Measurements from ENCODE around the gene KRT14. TPM values are rescaled to one million over a fixed set of nuclear protein-coding genes. Genes with fewer than 3 reads are reported as not detected.
A peak's percentile ranks its signal among the peaks of the same experiment; 100 is the strongest.

The KRT14 gene
- total and polyA plus RNA-seq, 2 experiments from 2014 or later, result not detected

DNA sequence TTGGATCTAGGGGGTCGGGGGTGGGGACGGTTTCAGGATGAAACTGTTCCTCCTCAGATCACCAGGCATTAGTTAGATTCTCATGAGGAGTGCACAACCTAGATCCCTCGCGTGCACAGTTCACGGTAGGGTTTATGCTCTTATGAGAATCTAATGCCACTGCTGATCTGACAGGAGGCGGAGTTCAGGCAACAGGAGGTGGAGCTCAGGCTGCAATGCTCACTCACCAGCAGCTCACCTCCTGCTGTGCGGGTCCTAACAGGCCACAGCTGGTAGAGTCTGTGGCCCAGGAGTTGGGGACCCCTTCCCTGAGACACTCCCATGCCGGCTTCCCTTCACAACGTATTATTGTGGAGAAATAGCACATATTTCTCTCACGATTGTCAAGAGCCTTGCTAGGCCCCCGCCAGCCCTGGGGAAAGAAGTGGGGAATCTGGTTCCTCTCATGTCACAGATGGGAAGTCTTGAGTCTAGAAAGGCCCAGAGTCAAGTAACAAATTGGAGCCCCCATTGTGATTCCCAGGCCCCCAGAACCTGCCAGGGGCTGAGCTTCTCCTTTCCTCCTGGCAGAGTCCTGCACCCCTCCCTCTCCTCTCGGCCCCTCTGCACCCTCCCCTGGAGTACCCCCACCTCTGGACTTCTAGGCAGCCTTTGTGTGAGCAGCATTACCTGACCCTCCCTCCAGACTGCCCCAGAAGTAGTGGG is 6.1 kb upstream of the KRT14 start (continued):
- TF ChIP-seq, protein P1, sequence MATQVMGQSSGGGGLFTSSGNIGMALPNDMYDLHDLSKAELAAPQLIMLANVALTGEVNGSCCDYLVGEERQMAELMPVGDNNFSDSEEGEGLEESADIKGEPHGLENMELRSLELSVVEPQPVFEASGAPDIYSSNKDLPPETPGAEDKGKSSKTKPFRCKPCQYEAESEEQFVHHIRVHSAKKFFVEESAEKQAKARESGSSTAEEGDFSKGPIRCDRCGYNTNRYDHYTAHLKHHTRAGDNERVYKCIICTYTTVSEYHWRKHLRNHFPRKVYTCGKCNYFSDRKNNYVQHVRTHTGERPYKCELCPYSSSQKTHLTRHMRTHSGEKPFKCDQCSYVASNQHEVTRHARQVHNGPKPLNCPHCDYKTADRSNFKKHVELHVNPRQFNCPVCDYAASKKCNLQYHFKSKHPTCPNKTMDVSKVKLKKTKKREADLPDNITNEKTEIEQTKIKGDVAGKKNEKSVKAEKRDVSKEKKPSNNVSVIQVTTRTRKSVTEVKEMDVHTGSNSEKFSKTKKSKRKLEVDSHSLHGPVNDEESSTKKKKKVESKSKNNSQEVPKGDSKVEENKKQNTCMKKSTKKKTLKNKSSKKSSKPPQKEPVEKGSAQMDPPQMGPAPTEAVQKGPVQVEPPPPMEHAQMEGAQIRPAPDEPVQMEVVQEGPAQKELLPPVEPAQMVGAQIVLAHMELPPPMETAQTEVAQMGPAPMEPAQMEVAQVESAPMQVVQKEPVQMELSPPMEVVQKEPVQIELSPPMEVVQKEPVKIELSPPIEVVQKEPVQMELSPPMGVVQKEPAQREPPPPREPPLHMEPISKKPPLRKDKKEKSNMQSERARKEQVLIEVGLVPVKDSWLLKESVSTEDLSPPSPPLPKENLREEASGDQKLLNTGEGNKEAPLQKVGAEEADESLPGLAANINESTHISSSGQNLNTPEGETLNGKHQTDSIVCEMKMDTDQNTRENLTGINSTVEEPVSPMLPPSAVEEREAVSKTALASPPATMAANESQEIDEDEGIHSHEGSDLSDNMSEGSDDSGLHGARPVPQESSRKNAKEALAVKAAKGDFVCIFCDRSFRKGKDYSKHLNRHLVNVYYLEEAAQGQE (IDR thresholded peaks at IDR 0.05; ENCODE audit: unreplicated experiment), result no peak
- TF ChIP-seq EZH2phosphoT487 (IDR thresholded peaks at IDR 0.05; ENCODE audit: unreplicated experiment), result no peak
- TF ChIP-seq NANOG (IDR thresholded peaks at IDR 0.05; ENCODE audit: borderline replicate concordance), result no peak
- TF ChIP-seq JUNB (IDR thresholded peaks at IDR 0.05; ENCODE audit: unreplicated experiment), result no peak
- TF ChIP-seq EZH2 (IDR thresholded peaks at IDR 0.05; ENCODE audit: low read depth, unreplicated experiment), result no peak
- TF ChIP-seq, protein P2, sequence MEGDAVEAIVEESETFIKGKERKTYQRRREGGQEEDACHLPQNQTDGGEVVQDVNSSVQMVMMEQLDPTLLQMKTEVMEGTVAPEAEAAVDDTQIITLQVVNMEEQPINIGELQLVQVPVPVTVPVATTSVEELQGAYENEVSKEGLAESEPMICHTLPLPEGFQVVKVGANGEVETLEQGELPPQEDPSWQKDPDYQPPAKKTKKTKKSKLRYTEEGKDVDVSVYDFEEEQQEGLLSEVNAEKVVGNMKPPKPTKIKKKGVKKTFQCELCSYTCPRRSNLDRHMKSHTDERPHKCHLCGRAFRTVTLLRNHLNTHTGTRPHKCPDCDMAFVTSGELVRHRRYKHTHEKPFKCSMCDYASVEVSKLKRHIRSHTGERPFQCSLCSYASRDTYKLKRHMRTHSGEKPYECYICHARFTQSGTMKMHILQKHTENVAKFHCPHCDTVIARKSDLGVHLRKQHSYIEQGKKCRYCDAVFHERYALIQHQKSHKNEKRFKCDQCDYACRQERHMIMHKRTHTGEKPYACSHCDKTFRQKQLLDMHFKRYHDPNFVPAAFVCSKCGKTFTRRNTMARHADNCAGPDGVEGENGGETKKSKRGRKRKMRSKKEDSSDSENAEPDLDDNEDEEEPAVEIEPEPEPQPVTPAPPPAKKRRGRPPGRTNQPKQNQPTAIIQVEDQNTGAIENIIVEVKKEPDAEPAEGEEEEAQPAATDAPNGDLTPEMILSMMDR (conservative IDR thresholded peaks at IDR 0.05; ENCODE audit: low read depth in 2 of 2), result no peak
- no peak for TF ChIP-seq ZNF114 (CRISPR knock-in tag; IDR thresholded peaks at IDR 0.05)
- no peak for TF ChIP-seq ZNF331 (CRISPR knock-in tag; IDR thresholded peaks at IDR 0.05; ENCODE audit: low read depth)

DNA sequence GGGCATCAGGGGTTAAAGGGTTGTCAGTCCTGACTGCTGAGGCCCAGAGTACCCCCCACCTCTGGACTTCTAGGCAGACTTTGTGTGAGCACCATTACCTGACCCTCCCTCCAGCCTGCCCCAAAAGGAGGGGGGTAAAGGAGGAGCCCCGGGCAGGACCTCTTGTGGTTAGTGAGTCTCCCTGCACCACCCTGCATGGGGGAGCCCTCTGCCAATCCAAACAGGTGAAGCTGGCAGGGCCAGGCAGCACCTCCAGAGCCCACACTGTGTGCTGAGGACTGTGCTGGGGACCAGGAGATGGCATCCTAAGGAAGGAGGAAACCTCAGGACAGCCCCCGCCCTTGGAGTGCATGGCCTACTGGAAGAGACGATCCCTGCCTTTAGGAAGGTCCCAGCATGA is 2.6 kb upstream of the KRT14 start:
- Histone ChIP-seq H3K27ac (ENCODE audit: low read depth) (no peak overlapping the region), H2AFZ (no peak overlapping the region), H4K20me1 (replicated peaks; ENCODE audit: insufficient read depth) (no peaks in the 10 kb centered on the region), H3K4me2 (no peak overlapping the region), H3K27me3 (ENCODE audit: insufficient read depth) (no peaks in the 10 kb centered on the region), H3K9me2 (ENCODE audit: insufficient read depth) (no peaks in the 10 kb centered on the region), H3K4me3 (no peak overlapping the region), H3F3A (replicated peaks; ENCODE audit: low read depth) (no peaks in the 10 kb centered on the region), H3K36me3 (ENCODE audit: insufficient read depth) (no peaks in the 10 kb centered on the region), H3K4me1 (ENCODE audit: insufficient read depth) (no peaks in the 10 kb centered on the region), H3K79me2 (replicated peaks; ENCODE audit: insufficient read depth) (no peaks in the 10 kb centered on the region)
- H3K27ac Mint-ChIP-seq, result no peak overlapping the region
- peaks cover 3% of the 10 kb centered on the region for H3K27me3 Mint-ChIP-seq (ENCODE audit: insufficient read depth, low read depth, poor library complexity)
- H3K9me3 Mint-ChIP-seq, result no peaks in the 10 kb centered on the region; the same call in 2 of the 3 replicates
- ATAC-seq (peak; percentile 37; the same call in 1 of the 3 replicates), DNase-seq (ENCODE audit: low spot score) (peak; percentile 17)
- H3K4me3 Mint-ChIP-seq, result no peak overlapping the region
- H3K36me3 Mint-ChIP-seq (ENCODE audit: low read depth), result no peaks in the 10 kb centered on the region
- H3K4me1 Mint-ChIP-seq, result peaks cover 4% of the 10 kb centered on the region
- no peak for TF ChIP-seq ZNF114 (CRISPR knock-in tag; IDR thresholded peaks at IDR 0.05)
- TF ChIP-seq, protein P2 (conservative IDR thresholded peaks at IDR 0.05; ENCODE audit: low read depth in 2 of 2), result no peak
- TF ChIP-seq POLR2AphosphoS5 (IDR thresholded peaks at IDR 0.05; ENCODE audit: low read depth), result no peak
- TF ChIP-seq, protein P3, sequence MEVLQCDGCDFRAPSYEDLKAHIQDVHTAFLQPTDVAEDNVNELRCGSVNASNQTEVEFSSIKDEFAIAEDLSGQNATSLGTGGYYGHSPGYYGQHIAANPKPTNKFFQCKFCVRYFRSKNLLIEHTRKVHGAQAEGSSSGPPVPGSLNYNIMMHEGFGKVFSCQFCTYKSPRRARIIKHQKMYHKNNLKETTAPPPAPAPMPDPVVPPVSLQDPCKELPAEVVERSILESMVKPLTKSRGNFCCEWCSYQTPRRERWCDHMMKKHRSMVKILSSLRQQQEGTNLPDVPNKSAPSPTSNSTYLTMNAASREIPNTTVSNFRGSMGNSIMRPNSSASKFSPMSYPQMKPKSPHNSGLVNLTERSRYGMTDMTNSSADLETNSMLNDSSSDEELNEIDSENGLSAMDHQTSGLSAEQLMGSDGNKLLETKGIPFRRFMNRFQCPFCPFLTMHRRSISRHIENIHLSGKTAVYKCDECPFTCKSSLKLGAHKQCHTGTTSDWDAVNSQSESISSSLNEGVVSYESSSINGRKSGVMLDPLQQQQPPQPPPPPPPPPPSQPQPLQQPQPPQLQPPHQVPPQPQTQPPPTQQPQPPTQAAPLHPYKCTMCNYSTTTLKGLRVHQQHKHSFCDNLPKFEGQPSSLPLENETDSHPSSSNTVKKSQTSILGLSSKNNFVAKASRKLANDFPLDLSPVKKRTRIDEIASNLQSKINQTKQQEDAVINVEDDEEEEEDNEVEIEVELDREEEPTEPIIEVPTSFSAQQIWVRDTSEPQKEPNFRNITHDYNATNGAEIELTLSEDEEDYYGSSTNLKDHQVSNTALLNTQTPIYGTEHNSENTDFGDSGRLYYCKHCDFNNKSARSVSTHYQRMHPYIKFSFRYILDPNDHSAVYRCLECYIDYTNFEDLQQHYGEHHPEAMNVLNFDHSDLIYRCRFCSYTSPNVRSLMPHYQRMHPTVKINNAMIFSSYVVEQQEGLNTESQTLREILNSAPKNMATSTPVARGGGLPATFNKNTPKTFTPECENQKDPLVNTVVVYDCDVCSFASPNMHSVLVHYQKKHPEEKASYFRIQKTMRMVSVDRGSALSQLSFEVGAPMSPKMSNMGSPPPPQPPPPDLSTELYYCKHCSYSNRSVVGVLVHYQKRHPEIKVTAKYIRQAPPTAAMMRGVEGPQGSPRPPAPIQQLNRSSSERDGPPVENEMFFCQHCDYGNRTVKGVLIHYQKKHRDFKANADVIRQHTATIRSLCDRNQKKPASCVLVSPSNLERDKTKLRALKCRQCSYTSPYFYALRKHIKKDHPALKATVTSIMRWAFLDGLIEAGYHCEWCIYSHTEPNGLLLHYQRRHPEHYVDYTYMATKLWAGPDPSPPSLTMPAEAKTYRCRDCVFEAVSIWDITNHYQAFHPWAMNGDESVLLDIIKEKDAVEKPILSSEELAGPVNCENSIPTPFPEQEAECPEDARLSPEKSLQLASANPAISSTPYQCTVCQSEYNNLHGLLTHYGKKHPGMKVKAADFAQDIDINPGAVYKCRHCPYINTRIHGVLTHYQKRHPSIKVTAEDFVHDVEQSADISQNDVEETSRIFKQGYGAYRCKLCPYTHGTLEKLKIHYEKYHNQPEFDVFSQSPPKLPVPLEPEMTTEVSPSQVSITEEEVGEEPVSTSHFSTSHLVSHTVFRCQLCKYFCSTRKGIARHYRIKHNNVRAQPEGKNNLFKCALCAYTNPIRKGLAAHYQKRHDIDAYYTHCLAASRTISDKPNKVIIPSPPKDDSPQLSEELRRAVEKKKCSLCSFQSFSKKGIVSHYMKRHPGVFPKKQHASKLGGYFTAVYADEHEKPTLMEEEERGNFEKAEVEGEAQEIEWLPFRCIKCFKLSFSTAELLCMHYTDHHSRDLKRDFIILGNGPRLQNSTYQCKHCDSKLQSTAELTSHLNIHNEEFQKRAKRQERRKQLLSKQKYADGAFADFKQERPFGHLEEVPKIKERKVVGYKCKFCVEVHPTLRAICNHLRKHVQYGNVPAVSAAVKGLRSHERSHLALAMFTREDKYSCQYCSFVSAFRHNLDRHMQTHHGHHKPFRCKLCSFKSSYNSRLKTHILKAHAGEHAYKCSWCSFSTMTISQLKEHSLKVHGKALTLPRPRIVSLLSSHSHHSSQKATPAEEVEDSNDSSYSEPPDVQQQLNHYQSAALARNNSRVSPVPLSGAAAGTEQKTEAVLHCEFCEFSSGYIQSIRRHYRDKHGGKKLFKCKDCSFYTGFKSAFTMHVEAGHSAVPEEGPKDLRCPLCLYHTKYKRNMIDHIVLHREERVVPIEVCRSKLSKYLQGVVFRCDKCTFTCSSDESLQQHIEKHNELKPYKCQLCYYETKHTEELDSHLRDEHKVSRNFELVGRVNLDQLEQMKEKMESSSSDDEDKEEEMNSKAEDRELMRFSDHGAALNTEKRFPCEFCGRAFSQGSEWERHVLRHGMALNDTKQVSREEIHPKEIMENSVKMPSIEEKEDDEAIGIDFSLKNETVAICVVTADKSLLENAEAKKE (CRISPR knock-in tag; IDR thresholded peaks at IDR 0.05), result no peak
- TF ChIP-seq EZH2phosphoT487 (IDR thresholded peaks at IDR 0.05; ENCODE audit: unreplicated experiment), result no peak
